NCI-H2227 (cell line): Measurements from ENCODE around the gene NEK6.

Experiments
- DNase-seq: peaks from one replicate; lab custom pipeline; 2025; ENCODE audit not compliant: unreplicated experiment; lab: John Stamatoyannopoulos, UW

The NEK6 gene

DNA sequence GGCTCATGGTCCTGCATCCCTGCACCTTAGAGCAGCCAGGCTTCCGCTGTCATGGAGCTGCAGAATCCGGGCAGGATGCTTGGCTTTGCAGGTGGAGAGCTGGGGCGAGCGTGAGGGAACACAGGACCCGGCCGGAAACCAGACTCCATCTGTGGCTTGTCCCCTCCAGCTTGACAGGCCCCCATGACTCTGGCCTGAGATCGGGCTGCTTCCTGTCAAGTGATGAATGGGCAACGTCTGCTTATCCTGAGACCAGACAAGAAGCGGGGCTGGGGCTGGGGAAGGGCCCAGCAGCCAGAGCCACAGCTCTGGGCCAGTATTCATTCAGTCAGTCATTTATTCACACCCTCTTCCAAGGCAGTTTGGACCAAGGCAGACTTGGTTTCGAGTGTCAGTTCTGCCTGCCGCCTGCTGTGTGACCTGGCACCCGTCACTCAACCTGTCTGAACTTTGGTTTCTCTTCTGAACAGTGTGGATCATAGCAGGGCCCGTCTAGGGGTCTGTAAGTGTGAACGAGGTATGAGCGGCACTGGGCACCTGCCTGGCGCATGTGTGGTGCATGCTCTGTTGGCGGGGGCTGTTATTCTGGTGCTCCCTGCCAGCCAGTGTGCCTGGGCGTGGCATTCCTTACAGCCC, 37.5 kb downstream of the NEK6 start:
- DNase-seq: no peak

DNA sequence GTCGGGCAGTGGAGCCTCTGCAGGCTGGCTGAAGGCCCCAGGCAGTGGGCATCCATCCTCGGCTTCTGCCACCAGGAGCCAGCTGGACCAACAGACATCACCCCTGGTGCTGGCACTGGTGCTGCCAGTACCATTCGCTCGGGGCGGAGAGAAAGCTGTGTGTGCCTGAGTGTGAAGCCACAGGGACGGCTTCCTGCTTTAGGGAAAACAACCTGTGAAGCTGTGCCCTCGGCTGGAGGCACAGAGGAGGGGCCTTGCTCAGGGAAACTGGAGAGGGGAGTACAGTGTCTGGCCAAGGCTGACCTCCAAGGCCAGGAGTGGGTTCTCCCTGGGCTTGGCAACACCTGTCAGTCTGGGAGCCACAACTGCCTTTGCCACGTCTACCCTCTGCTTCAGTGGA, 38.3 kb downstream of the NEK6 start:
- DNase-seq: no peak

DNA sequence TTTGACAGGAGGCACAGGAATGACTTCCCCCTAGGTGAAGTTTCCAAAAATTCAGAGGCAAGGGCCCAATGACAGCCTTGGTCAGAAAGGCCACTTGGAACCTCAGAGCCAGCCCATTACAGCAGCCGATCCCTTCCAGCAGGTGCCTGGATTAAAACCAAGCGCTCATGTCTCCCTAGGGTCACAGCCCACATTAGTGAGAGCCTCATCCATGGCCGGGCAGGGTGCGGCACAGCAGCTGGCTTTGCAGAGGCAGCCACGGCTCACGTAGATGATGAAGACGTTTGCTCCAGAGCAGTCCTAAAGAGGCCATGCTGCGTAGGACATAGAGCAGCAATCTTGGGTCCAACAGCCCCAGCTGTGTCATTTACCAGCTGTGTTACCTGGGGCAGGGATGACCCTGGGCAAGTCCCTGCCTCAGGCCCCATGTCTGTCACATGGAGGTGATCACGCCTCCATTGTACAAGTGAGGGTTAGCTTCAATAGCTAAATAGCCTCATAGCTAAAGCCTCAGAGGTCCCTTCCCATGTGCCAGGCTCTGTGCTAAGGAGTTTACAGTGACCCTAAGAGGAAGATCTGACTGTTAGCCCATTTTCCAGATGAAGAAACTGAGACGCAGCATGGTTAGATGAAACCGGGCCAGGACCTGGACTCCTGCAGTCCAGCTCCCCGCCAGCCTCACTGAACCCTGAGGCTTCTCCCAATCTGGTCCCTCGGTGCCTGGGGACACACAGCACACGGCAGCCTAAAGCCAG, 39.2 kb downstream of the NEK6 start:
- DNase-seq: no peak

DNA sequence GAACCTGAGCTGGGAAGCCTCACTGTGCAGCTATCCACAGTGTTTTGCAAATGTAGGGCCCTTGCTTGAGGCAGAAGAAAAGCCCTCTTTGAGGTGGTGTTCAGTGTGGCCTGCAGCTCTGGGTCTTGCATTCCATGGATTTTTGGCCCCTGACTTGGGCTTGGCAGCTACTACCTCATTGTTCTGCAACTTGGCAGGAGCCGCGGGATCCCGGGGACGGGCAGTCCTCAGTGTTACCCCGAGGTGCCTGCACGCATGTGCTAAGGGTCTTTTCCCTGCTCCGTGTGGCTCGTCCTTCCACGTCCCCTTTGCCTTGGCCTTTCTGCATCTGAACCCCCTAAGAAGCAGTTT, 39.8 kb downstream of the NEK6 start:
- DNase-seq: no peak

DNA sequence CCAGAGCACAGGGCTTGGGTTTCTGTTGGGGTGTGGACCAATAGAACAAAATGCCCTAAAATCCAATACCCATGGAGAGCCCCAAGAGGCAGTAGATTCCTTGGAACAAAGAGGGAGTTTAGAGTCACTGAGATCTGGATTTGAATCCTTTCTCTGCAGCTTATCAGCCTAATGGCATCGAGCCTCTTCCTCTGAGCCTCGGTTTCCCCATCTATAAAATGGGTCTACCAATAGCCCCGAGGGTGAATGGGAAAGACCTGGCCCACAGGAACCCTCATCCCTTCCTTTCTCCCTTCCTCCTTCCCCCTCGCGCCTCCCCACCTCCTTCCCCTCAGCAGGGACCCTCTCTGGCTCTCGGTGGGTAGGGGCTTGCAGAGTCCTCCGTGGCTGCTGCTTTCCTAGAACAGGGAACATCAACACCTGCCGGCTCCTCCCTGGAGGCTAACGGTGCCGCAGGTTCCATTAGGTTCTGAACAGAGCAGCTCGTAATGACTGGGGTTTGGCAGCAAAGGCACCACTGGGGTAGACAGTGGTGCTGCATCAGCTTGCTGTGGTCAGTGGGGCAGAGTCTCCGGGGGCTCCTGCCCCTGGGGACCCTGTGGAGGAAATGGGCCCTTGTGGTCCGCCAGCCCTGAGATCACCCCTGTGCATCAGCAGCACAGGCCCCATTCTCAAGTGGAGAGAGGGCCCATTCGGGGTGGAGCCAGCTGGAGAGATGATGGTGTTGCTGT, 40.3 kb downstream of the NEK6 start:
- DNase-seq: no peak

DNA sequence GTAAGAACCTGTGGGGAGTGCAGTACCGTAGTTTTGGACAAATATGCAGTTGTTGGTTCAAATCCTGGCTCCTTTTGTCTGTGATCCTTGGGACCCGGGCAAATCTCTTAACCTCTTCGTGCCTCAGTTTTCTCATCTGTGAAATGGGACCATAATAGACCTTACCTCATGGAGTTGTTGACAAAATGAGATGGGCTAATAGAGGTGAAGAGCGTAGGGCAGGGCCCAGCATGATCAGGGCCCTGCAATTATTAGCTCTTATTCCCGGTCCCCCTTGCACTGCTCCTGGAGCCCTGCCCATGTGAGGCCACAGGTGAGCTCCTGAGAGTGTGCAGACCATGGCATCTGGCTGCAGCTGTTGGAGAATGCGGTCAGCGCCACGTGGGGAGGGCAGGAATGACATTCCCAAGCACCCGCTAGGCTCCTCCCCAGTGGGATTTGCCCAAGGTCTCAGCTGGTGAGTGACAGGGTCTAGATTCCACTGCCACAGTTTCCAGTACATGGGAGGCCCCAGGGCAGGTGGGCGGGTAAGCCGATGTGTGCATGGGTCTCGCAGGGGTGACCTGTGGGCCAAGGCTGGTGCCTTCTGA, 41.0 kb downstream of the NEK6 start:
- DNase-seq: no peak

DNA sequence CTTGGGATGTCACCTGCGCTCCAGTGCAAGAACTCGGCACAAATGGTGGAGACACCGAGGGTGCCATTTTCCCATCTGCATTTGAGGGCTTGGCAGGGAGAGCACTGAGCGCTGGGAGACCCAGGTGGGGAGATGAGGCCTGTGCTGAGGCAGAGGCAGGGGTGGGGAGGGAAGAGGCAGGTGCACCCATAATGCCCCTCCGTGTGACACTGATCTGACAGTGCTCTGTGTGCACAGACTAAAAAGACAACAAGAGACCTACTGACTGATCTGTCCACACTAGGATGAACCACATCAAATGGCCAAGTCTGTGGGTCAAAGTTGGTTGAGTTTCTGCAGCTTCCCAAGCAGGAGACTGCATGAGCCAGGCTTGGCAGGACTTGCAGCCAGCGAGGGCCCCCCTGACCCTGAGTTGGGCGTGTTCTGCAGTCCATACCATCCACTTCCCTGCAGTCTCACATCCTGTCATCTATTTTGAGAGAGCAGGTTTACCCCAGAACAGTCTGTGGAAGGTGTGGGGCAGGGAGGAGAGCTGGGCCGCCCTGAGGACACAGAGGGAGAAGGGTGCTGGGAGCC, 41.9 kb downstream of the NEK6 start:
- no peak for DNase-seq

DNA sequence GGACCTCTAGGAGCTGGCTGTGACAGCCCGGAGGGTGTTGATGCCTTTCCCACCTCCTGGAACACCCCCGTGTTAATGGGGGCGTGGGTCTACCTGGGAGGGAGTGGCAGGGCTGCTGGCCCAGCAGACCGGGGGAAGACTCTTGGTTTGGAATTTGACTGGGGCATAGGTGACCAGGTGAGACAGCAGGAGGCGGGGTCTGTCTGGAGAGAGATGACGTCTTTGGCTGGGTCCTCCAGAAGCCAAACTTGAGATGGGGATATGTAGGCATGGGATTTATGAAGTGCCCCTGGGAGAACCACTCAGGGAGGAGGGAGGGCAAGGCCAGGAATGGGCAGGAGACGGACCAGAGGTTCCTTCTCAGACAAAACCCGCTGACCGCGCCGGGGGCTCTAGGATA, 42.6 kb downstream of the NEK6 start:
- DNase-seq: no peak

DNA sequence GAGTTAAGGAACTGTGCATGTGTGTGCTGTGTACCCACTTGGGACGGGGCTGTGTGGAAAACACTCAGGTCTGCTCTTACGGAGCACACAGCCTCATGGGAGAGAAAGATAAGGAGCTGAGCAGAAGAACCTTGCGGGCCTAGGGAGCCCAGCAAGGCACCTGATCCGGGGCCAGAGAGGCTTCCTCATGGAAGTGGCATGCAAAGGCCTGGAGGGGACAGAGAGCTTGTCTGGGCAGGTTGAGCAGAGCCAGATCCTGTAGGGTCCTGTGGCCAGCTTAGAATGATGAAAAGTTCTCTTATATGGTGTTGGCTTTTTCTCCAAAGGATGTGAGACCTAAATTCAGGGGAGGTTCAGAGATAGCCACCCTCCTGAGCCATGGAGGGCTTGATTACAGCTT, 45.2 kb downstream of the NEK6 start:
- no peak for DNase-seq

DNA sequence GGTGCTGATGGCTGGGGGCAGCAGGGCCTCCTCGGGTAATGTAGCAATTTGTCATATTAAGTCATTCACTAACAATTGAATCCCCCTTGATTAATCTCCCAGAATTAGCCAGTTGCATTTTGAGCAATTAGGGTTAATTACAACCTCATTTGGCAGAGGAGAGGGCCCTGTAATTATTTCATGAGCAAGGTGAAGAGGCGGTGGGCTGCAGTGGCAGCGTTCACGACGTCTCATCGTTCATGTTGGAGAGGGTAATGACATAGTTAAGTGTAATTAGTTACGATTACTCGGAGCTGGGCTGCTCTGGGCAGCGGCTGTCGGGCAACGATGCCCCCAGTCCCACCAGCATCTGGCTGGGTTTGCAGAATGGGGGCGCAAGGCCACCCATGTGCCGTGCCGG, 46.0 kb downstream of the NEK6 start:
- DNase-seq: no peak

DNA sequence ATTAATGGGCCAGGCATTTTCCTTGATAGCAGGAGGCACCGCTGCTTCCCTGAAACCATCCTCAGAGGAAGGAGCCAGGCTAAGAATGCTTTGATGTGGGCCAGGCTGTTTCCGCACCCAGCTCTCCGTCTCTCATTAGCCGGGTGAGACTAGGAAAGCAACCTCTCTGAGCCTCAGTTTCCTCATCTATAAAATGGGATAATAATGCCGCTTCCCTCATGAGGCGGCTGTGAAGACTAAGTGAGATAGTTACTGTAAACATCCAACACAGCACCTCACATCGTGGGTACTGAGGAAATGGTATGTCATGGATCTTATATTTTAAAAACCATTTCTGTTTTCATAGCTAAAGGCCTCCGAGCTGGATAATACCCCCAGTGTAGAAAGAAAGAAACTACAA, 46.5 kb downstream of the NEK6 start:
- DNase-seq: no peak

DNA sequence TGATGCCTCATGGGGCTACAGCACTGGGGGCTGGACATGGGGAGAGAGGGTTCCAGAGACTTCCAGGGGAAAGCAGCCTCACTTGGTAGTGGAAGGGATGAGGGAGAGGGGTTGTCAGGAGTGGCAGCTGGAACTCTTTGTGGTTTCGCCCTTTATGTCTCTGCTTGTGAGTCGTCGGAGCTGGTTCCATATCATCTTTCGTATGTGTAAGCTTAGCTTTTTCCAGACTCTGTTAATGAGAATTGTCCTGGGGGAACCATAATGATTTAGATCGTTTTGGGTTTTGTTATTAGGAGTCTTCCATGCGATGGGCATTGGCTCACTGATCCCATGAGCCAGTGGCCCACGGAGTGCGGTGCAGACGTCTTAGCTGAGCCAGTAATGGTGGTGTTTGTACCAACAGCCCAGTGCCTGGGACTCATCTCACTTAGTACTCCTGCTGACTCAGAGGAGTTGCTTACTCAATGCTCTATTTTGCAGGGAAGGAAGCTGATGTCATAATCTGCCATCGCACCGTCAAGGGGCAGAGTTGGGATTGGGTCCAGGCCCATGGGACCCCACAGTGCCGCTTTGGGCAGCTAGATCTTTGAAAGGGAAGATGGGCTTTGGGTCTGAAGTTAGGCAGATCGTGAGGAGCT, 48.5 kb downstream of the NEK6 start:
- no peak for DNase-seq

DNA sequence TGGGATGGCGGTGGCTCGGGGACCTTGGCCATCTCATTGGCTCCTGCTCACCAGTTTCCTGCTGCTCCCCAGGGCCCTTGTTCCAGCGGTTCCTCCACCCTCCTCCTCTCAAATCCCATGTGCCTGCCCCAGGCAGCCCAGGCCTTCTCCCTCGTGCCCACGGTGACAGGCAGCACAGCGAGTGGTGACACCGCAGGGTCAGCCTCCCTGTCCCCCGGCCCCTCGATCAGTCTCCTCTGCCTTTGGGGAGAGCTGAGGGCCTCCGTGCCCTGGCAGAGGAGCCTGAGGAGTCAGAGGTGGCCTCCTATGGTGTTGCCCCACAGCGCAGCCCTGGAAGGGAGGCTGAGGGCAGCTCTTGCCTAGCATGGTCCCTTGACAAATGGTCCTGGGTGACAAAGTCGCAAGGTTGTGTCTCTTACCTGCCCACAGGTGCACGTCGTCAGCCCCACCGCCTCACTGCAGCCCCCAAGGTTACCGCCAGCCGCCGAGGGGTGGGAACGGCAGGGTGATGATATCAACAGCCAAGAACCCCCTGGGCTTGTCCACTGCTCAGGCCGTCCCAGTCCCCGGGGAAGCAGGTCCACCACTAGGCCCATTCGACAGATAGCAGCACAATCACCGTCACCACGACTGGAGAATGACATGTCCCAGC, 49.8 kb downstream of the NEK6 start:
- no peak for DNase-seq

DNA sequence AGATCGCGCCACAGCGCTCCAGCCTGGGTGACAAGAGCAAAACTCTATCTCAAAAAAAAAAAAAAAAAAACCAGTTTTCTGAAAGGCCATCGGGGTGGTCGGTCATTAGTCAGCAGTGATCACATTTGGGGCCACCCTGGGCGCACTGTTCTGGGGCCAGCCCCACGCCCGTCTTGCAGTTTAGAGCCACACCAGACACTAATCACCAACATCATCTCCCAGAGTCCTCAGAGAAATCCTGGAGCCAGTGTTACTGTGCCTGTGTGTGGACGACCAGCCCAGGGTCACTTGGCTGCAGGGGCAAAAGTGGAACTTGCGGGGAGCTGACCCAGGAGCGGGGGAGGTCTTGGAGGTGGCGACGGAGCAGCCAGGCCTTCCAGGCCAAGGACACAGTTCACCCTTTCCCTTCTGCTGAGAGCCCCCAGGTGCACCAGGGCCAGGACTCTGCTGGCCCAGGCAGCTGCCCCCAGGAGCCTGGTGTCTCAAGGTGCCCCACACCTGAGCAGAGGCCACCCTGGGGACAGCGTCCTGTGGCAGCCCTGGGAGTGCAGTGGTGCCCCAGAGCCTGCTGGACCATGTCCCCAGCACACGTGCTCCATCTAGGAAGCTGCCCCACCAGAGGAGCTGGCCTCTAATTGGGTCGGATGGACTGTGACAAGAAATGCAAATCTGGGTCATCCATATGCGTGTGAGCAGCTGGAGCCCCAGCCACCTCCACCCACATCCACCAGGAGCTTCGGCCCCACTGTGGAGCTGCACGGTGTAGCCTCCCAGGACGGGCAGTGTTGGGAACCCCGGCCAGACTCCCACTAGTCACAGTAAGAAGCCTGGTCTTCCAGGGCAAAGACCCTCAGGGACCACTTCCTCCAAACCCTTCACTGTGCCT, 51.1 kb downstream of the NEK6 start:
- no peak for DNase-seq

DNA sequence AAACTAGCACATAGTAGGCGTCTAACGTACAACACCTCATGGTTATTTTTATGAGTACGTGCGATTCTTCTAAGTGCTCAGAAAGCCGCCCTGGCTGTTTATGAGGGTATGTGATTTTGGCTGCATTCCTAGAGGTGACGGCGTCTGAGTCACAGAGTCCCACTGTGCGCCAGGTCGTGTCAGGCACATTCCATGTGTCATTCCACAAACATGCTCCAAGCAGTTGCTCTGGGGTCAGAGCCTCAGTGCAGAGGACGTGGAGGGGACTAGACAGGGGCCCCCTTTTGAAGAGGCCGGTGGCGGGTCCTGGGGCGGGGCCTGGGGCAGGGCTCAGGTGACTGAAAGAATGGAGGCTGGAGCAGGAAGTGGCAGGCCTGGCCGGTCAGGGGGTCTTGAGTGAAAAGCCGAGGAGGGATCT, 51.9 kb downstream of the NEK6 start:
- no peak for DNase-seq

DNA sequence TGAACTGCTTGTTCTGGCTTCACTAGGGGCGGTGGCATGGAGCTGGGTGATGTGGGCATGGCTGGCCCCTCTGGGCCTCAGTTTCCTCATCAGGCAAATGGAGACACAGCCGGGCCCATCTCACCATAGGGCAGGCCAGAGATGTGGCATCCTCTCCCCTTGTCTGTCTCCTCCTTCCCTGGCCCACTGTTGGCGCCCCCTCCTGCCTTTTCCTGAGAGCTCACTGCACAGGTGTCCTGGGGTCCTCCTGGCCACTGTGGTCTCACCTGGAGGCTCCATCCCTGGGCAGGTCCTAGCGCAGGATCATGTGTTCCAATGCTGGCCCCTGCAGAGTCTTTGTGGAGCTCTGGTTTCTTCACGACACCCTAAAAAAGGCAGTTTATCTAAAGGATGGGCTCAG, 53.5 kb downstream of the NEK6 start:
- no peak for DNase-seq

DNA sequence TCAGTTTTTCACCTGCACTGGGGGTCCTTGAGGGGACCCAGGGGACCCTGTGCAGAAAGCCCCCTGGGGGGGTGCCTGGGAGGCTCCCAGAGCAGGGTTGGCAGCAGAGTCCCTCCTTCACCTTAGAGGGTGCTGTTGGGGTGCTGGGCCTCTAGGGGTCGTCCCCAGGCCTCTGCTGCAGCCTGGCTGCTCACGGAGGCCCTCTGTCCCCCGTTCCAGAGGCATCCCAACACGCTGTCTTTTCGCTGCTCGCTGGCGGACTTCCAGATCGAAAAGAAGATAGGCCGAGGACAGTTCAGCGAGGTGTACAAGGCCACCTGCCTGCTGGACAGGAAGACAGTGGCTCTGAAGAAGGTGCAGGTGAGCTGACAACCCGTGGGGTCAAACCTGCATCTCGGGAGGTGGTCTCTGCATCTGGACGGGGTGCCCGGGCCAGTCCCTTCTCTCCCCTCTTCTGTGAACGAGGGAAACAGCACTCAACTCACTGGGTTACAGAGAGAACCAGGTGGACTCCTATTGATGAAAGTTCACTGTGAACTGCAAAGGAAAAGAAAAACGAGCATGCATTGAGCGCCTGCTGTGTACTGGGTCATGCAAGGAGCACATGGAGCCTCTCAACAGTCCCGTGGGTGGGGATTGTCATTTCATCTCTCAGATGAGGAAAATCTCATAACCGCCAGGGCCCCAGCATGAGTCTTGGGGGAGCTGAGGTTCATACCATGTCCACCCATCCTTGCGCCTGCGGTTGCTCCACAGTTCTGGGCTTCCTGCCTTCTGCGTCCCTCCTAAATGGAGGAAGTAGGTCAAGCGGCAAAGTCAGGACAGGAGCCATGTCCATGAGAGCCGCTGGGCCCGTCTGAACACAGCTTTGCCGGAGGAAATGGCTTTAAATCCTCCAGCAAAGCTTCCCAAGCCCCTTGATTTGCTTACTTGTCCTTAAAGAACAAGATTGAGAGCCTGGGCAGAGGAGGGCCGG, 54.8 kb downstream of the NEK6 start:
- DNase-seq: no peak

DNA sequence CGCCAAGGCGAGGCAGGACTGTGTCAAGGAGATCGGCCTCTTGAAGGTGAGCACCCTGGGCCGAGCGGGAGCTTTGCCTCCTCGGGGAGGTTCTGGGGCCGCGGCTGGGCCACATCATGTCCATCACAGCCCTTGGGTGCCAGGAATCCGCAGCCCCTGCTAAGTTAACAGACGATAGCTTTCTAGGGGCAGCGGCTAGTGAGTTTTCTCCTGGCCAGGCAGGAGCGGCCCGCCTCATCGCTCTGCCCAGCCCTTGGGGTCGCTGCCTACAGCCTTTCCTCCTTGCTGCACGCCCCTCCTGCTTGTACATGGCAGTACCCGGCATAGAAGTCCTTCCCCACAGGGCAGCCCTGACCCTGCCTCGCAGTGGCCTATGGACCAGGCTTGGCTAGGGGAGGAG, 56.2 kb downstream of the NEK6 start:
- DNase-seq: no peak

DNA sequence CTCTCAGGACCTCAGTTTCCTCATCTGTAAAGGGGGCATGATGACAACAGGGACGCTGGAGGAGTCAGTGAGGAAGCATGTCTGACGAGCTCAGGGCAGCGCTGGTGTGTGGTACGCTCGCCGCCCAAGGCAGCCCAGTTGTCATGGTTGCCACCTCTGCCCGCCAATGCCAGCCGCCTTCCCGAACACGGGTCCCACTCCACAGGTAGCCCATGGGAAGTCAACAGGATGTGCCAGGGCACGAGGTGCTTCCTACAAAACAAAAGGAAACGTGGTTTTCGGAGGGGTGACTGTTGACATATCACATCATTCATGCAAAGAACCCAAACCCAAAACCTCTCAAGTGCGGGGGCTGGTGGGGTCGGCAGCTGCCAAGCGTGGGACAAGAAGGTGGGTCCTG, 58.1 kb downstream of the NEK6 start:
- no peak for DNase-seq
